HepG2 (cell line): ENCODE results near the gene NIPAL4. TPM values are rescaled to one million over a fixed set of nuclear protein-coding genes. Genes with fewer than 3 reads are reported as not detected.

Experiments used
- ATAC-seq: fragments of 200-7000 bp; cut with Tn5 transposase; 3 replicates; pipeline ENCODE4 v1.9.1; 2020; ENCODE audit warnings: mild to moderate bottlenecking, moderate library complexity
- BruUV-seq: library from RNA; stranded (reverse); fragments of 400-500 nt; replicated peaks from 2 replicates; lab custom pipeline; 2021; lab: Mats Ljungman, UMichigan
- CTCF ChIA-PET: fragments of 300-600 bp; formaldehyde crosslinking; extraction: SDS; loops from one replicate; lab custom pipeline; 2021; ENCODE audit warnings: low total read pairs, inconsistent platforms, low intra/inter-chr PET ratio; lab: Yijun Ruan, JAX
- POLR2A ChIA-PET: fragments of 350-600 bp; sonication (Branson Sonifier 250); formaldehyde crosslinking; loops from one replicate; lab custom pipeline; 2020; ENCODE audit warnings: antibody characterized with exemption, inconsistent platforms; lab: Yijun Ruan, JAX
- DNase-seq: peaks from one replicate; pipeline ENCODE4 v3.0.0-alpha.2; 2015; ENCODE audit warnings: low spot score
- FAIRE-seq: peaks from 3 replicates; lab custom pipeline; 2011; peaks lifted over from hg19 to GRCh38; lab: Jason Lieb, UNC
- H2AFZ ChIP-seq: one replicate; pipeline ENCODE4 v1.6.1; 2011; ENCODE audit warnings: low read length, inconsistent platforms
- H3K27ac ChIP-seq: fragments of 300-600 bp; 3 replicates; pipeline ENCODE4 v1.8.0; 2011; ENCODE audit warnings: mixed run types, mild to moderate bottlenecking, mixed read lengths, low read length, inconsistent platforms; ENCODE audit not compliant: insufficient read depth; ENCODE audit errors: extremely low read length
- H3K27me3 ChIP-seq, 2 experiments: fragments of 200-600 bp in 1 of 2; 2 replicates in 1 of 2; 3 replicates in 1 of 2; pipeline versions ENCODE4 v1.6.0 to v1.8.0; 2011; ENCODE audit warnings: low read length in 2 of 2, mild to moderate bottlenecking in 2 of 2, moderate library complexity in 2 of 2, inconsistent platforms in 1 of 2; ENCODE audit not compliant: insufficient read depth in 2 of 2, control insufficient read depth in 1 of 2
- H3K36me3 ChIP-seq, 2 experiments: fragments of 200-600 bp in 1 of 2; replicated peaks in 1 of 2; 2 replicates in 1 of 2; 3 replicates in 1 of 2; pipeline versions ENCODE4 v1.5.1 to v1.8.0; 2011; ENCODE audit warnings: low read length in 2 of 2, inconsistent platforms in 1 of 2; ENCODE audit not compliant: insufficient read depth in 2 of 2, control insufficient read depth in 1 of 2
- H3K4me1 ChIP-seq: 2 replicates; pipeline ENCODE4 v1.5.1; 2012; ENCODE audit warnings: low read length, inconsistent platforms; ENCODE audit not compliant: insufficient read depth
- H3K4me2 ChIP-seq: 2 replicates; pipeline ENCODE4 v1.6.0; 2011; ENCODE audit warnings: low read depth, low read length, inconsistent platforms
- H3K4me3 ChIP-seq, 3 experiments: fragments of 200-600 bp in 1 of 3; sonication (generic), shearing (Covaris generic) in 1 of 3; replicated peaks in 1 of 3; 2 replicates each; pipeline ENCODE4 v1.5.1; 2011 to 2016; ENCODE audit warnings: low read length in 3 of 3, inconsistent platforms in 2 of 3, low read depth in 2 of 3, mild to moderate bottlenecking in 2 of 3, control low read depth in 1 of 3, mixed read lengths in 1 of 3; ENCODE audit not compliant: insufficient read depth in 1 of 3
- H3K79me2 ChIP-seq: one replicate; pipeline ENCODE4 v1.6.1; 2011; ENCODE audit warnings: low read length, inconsistent platforms; ENCODE audit not compliant: insufficient read depth
- H3K9ac ChIP-seq: 2 replicates; pipeline ENCODE4 v1.6.0; 2011; ENCODE audit warnings: mild to moderate bottlenecking, low read depth, low read length, inconsistent platforms; ENCODE audit not compliant: insufficient read depth
- H3K9me3 ChIP-seq: 2 replicates; pipeline ENCODE4 v1.5.1; 2012; ENCODE audit warnings: mild to moderate bottlenecking, low read length
- H4K20me1 ChIP-seq: 2 replicates; pipeline ENCODE4 v1.6.0; 2011; ENCODE audit warnings: inconsistent platforms, mild to moderate bottlenecking, low read length, moderate library complexity; ENCODE audit not compliant: insufficient read depth
- E2F2 ChIP-seq: sonication (generic); formaldehyde crosslinking; IDR thresholded peaks from 2 replicates; pipeline ENCODE4 v1.4.0; 2020; ENCODE audit warnings: missing genetic modification reagents, borderline replicate concordance
- FOXK1 ChIP-seq: sonication (generic); formaldehyde crosslinking; IDR thresholded peaks from 2 replicates; pipeline ENCODE4 v1.4.0; 2020; ENCODE audit warnings: low read depth, missing genetic modification reagents, borderline replicate concordance
- GPBP1L1 ChIP-seq: sonication (generic); formaldehyde crosslinking; IDR thresholded peaks from 2 replicates; pipeline ENCODE4 v1.5.0; 2020; ENCODE audit warnings: mild to moderate bottlenecking, missing genetic modification reagents
- HNF4G ChIP-seq, 2 experiments: sonication (generic) in 1 of 2; formaldehyde crosslinking in 1 of 2; IDR thresholded peaks; 2 replicates each; pipeline versions ENCODE4 v1.4.0 to v1.6.1; 2011 to 2020; ENCODE audit warnings: borderline replicate concordance in 2 of 2, low read depth in 2 of 2, mild to moderate bottlenecking in 2 of 2, low read length in 1 of 2, missing genetic modification reagents in 1 of 2, moderate library complexity in 1 of 2
- NFRKB ChIP-seq: fragments of 450-650 bp; IDR thresholded peaks from 2 replicates; pipeline ENCODE4 v1.6.1; 2017
- POGZ ChIP-seq: sonication (generic); formaldehyde crosslinking; IDR thresholded peaks from 2 replicates; pipeline ENCODE4 v1.4.0; 2020; ENCODE audit warnings: mild to moderate bottlenecking, missing genetic modification reagents
- SOX13 ChIP-seq, 3 experiments: fragments of 450-650 bp in 1 of 3; sonication (generic) in 1 of 3; formaldehyde crosslinking in 1 of 3; IDR thresholded peaks in 2 of 3; conservative IDR thresholded peaks in 1 of 3; 2 replicates each; pipeline versions ENCODE4 v1.5.0 to v1.6.1; 2016 to 2020; ENCODE audit warnings: antibody characterized with exemption in 1 of 3, mild to moderate bottlenecking in 1 of 3, missing compliant biosample characterization in 1 of 3, missing genetic modification reagents in 1 of 3, moderate library complexity in 1 of 3
- SOX5 ChIP-seq: IDR thresholded peaks from 2 replicates; pipeline ENCODE4 v1.6.1; 2016; ENCODE audit warnings: borderline replicate concordance
- ZBED4 ChIP-seq: sonication (generic); formaldehyde crosslinking; IDR thresholded peaks from 2 replicates; pipeline ENCODE4 v1.4.0; 2020; ENCODE audit warnings: missing genetic modification reagents, borderline replicate concordance
- ZHX1 ChIP-seq: sonication (generic); formaldehyde crosslinking; IDR thresholded peaks from 2 replicates; pipeline ENCODE4 v1.8.1; 2022; ENCODE audit warnings: low read depth, mild to moderate bottlenecking, missing genetic modification reagents
- ZNF335 ChIP-seq: sonication (generic); formaldehyde crosslinking; IDR thresholded peaks from 2 replicates; pipeline ENCODE4 v1.4.0; 2020; ENCODE audit warnings: missing genetic modification reagents
- ZNF350 ChIP-seq: sonication (generic); formaldehyde crosslinking; IDR thresholded peaks from 2 replicates; pipeline ENCODE4 v1.4.0; 2020; ENCODE audit warnings: mild to moderate bottlenecking, low read depth, missing genetic modification reagents, borderline replicate concordance
- ZNF597 ChIP-seq: sonication (generic); formaldehyde crosslinking; IDR thresholded peaks from 2 replicates; pipeline ENCODE4 v1.5.0; 2020; ENCODE audit warnings: missing genetic modification reagents
- WGBS: methylation state at CpG from one replicate; pipeline ENCODE4 v1.1.6; 2017; ENCODE audit warnings: low lambda C conversion rate; 5-methylcytosine and 5-hydroxymethylcytosine counted together
- in situ Hi-C: cut with HindIII; loops from 2 replicates; pipeline ENCODE4 v1.10.0; 2017; ENCODE audit warnings: low pct_unique_long_range_greater_than_20kb; ENCODE audit not compliant: extremely low pct_ligation_motif_present
- intact Hi-C: fragments of 100-400 bp; cut with micrococcal nuclease; formaldehyde crosslinking; loops from one replicate; pipeline ENCODE4 v1.10.0; 2022; ENCODE audit not compliant: unreplicated experiment
- polyA plus RNA-seq, 8 experiments: library from polyadenylated mRNA; depleted of rRNA in 3 of 8; stranded (reverse) in 7 of 8; unstranded in 1 of 8; fragments of >200 nt; fragmentation: Illumina TruSeq in 4 of 8; extraction: Trizol in 4 of 8; gene quantifications; 2 replicates each; pipeline versions ENCODE4 v1.2.1 to v1.2.3, GENCODE V29; 2011 to 2016; ENCODE audit warnings: low read depth in 4 of 8, missing spikeins in 1 of 8, mixed read lengths in 1 of 8; ENCODE audit not compliant: insufficient read depth in 1 of 8
- total RNA-seq, 5 experiments: library from RNA; depleted of rRNA; stranded (reverse); fragments of >200 nt; fragmentation: Illumina TruSeq; extraction: Trizol; gene quantifications; 2 replicates each; pipeline ENCODE4 v1.2.3, GENCODE V29; 2016; ENCODE audit warnings: low read depth in 1 of 5

Gene NIPAL4
- total and polyA plus RNA-seq, 2 of the 13 experiments (the other 11 are each of a cell fraction or from before 2014, with no cell fraction given), result not detected

GRCh38 chr5:157463081-157463480, 3.1 kb downstream of the NIPAL4 start:
- WGBS, result 0% methylated on average over 1 of the region's 8 CpGs
- Histone ChIP-seq H3K4me2 (no peak overlapping the region), H3K9me3 (no peaks in the 10 kb centered on the region), H3K9ac (no peak overlapping the region), H3K27me3 (peaks cover 3 to 50% of the 10 kb centered on the region in 2 experiments; a peak in 3 of 5 replicates), H3K27ac (no peak overlapping the region), H3K4me3 (no peak overlapping the region), H2AFZ (no peak overlapping the region), H3K36me3 (no peaks in the 10 kb centered on the region), H3K79me2 (no peaks in the 10 kb centered on the region), H3K4me1 (no peaks in the 10 kb centered on the region), H4K20me1 (no peaks in the 10 kb centered on the region)
- no peak for TF ChIP-seq SOX5 (CRISPR knock-in tag)
- no peak for TF ChIP-seq HNF4G (IDR thresholded peaks at IDR 0.05; ENCODE audit: borderline replicate concordance, low read depth, low read length)
- no peak for TF ChIP-seq HNF4G (CRISPR knock-in tag; IDR thresholded peaks at IDR 0.05; ENCODE audit: borderline replicate concordance, low read depth)
- TF ChIP-seq GPBP1L1 (CRISPR knock-in tag), result no peak
- TF ChIP-seq POGZ (CRISPR knock-in tag), result no peak
- TF ChIP-seq SOX13 (IDR thresholded peaks at IDR 0.05), result no peak
- TF ChIP-seq SOX13 (CRISPR knock-in tag; conservative IDR thresholded peaks at IDR 0.05 in 1 of 2, IDR thresholded peaks at IDR 0.05 in 1 of 2), result no peak
- no peak for TF ChIP-seq ZNF350 (CRISPR knock-in tag)
- no peak for TF ChIP-seq NFRKB
- TF ChIP-seq E2F2 (CRISPR knock-in tag), result no peak
- no peak for TF ChIP-seq FOXK1 (CRISPR knock-in tag)
- no peak for TF ChIP-seq ZNF335 (CRISPR knock-in tag)
- no peak for TF ChIP-seq ZNF597 (CRISPR knock-in tag)
- no peak for TF ChIP-seq ZHX1
- no peak for TF ChIP-seq ZBED4 (CRISPR knock-in tag)
- in situ Hi-C loops, result no loop called here
- CTCF ChIA-PET, result no interaction called here
- BruUV-seq, result no TSS peak
- no peak for ATAC-seq
- intact Hi-C loops, result no loop called here
- POLR2A ChIA-PET, result no interaction called here
- no peak for DNase-seq
- FAIRE-seq, result no peak
